GM18858 (cell line): Measurements from ENCODE around the gene KCNT1.

ENCODE experiments used
- ATAC-seq: cut with Tn5 transposase; IDR thresholded peaks from one replicate; pipeline ENCODE4 v1.9.1; 2021; ENCODE audit not compliant: unreplicated experiment

KCNT1 gene

GRCh38 chr9:135794057-135794335 lies 92.0 kb downstream of the KCNT1 start:
- ATAC-seq: no peak

GRCh38 chr9:135794361-135794885 lies 92.4 kb downstream of the KCNT1 start:
- ATAC-seq: no peak

- ATAC-seq: no peak
Observed at GRCh38 chr9:135795391-135795790, 93.4 kb downstream of the KCNT1 start.

- ATAC-seq: no peak
Observed at GRCh38 chr9:135796784-135797485, 95.0 kb downstream of the KCNT1 start.

- no peak for ATAC-seq
Observed at GRCh38 chr9:135797507-135798262, 95.7 kb downstream of the KCNT1 start.

GRCh38 chr9:135798263-135798585 lies 96.2 kb downstream of the KCNT1 start:
- ATAC-seq: no peak

GRCh38 chr9:135799261-135799660 lies 97.3 kb downstream of the KCNT1 start:
- ATAC-seq: no peak

GRCh38 chr9:135801070-135801469 lies 99.1 kb downstream of the KCNT1 start:
- no peak for ATAC-seq

- no peak for ATAC-seq
Observed at GRCh38 chr9:135802876-135803419, 101.0 kb downstream of the KCNT1 start.

GRCh38 chr9:135803441-135803840 lies 101.5 kb downstream of the KCNT1 start:
- no peak for ATAC-seq

GRCh38 chr9:135804581-135805421 lies 102.8 kb downstream of the KCNT1 start:
- no peak for ATAC-seq

GRCh38 chr9:135805422-135806022 lies 103.5 kb downstream of the KCNT1 start:
- no peak for ATAC-seq

GRCh38 chr9:135809166-135809565 lies 107.2 kb downstream of the KCNT1 start:
- no peak for ATAC-seq

- ATAC-seq: no peak
Observed at GRCh38 chr9:135810806-135811575, 109.0 kb downstream of the KCNT1 start.

- ATAC-seq: no peak
Observed at GRCh38 chr9:135811801-135812200, 109.8 kb downstream of the KCNT1 start.

- no peak for ATAC-seq
Observed at GRCh38 chr9:135812961-135813360, 111.0 kb downstream of the KCNT1 start.

GRCh38 chr9:135813671-135814290 lies 111.8 kb downstream of the KCNT1 start:
- ATAC-seq: no peak

GRCh38 chr9:135814421-135815095 lies 112.6 kb downstream of the KCNT1 start:
- ATAC-seq: no peak

- no peak for ATAC-seq
Observed at GRCh38 chr9:135815413-135815812, 113.4 kb downstream of the KCNT1 start.
